Endodermal cell (in vitro differentiated cells): ENCODE data around the gene ARL5C. TPM values are rescaled to one million over a fixed set of nuclear protein-coding genes. Genes with fewer than 3 reads are reported as not detected.
A peak's percentile ranks its signal among the peaks of the same experiment; 100 is the strongest.

Source experiments
- DNase-seq: peaks from one replicate; pipeline ENCODE4 v3.0.0-alpha.2; 2017
- H3K27ac ChIP-seq: 2 replicates; pipeline ENCODE4 v1.5.1; 2013; ENCODE audit warnings: mild to moderate bottlenecking, low read depth, low read length, moderate library complexity
- H3K27me3 ChIP-seq: 2 replicates; pipeline ENCODE4 v1.6.1; 2013; ENCODE audit warnings: mild to moderate bottlenecking, low read length, moderate library complexity; ENCODE audit not compliant: insufficient read depth, control insufficient read depth, poor library complexity, severe bottlenecking
- H3K36me3 ChIP-seq: 2 replicates; pipeline ENCODE4 v1.7.0; 2013; ENCODE audit warnings: mild to moderate bottlenecking, low read length, moderate library complexity; ENCODE audit not compliant: control insufficient read depth, insufficient read depth
- H3K4me1 ChIP-seq: one replicate; pipeline ENCODE4 v1.7.0; 2013; ENCODE audit warnings: low read length; ENCODE audit not compliant: control insufficient read depth, insufficient read depth
- H3K4me3 ChIP-seq: 2 replicates; pipeline ENCODE4 v1.5.1; 2013; ENCODE audit warnings: mild to moderate bottlenecking, low read length, moderate library complexity
- H3K9ac ChIP-seq: 2 replicates; pipeline ENCODE4 v1.6.1; 2013; ENCODE audit warnings: mild to moderate bottlenecking, low read length, moderate library complexity; ENCODE audit not compliant: poor library complexity, severe bottlenecking; ENCODE audit errors: extremely low read depth
- H3K9me3 ChIP-seq: 2 replicates; pipeline ENCODE4 v1.6.1; 2013; ENCODE audit warnings: mild to moderate bottlenecking, low read length, moderate library complexity; ENCODE audit not compliant: control insufficient read depth
- H3K27ac Mint-ChIP-seq: 2 replicates; pipeline ENCODE4 v1.8.0; 2020; ENCODE audit warnings: mixed read lengths
- H3K27me3 Mint-ChIP-seq: 2 replicates; pipeline ENCODE4 v1.8.0; 2021; ENCODE audit warnings: mild to moderate bottlenecking, mixed read lengths; ENCODE audit not compliant: insufficient read depth
- H3K36me3 Mint-ChIP-seq: 2 replicates; pipeline ENCODE4 v1.8.0; 2020; ENCODE audit warnings: low read depth, mixed read lengths
- H3K4me1 Mint-ChIP-seq: 2 replicates; pipeline ENCODE4 v1.8.0; 2020; ENCODE audit warnings: mixed read lengths
- H3K4me3 Mint-ChIP-seq: 2 replicates; pipeline ENCODE4 v1.8.0; 2020; ENCODE audit warnings: mild to moderate bottlenecking, moderate library complexity, mixed read lengths
- H3K9me3 Mint-ChIP-seq: 2 replicates; pipeline ENCODE4 v1.8.0; 2020; ENCODE audit warnings: mild to moderate bottlenecking, mixed read lengths
- CTCF ChIP-seq: fragments of 200-600 bp; sonication (generic); conservative IDR thresholded peaks from 2 replicates; pipeline ENCODE4 v1.5.0; 2021; ENCODE audit warnings: antibody characterized with exemption, mild to moderate bottlenecking
- WGBS, 2 experiments: methylation state at CpG; one replicate each; pipeline versions ENCODE4 v1.1.5 to v1.1.7; 2013; ENCODE audit warnings: missing lambda C conversion rate in 2 of 2, mixed read lengths in 1 of 2; ENCODE audit not compliant: insufficient coverage in 1 of 2, insufficient read length in 1 of 2; 5-methylcytosine and 5-hydroxymethylcytosine counted together
- total RNA-seq, 2 donors: library from RNA; stranded (reverse); fragmentation: NEBNext Ultra II Directional in 1 of 2; extraction: Animal tissue kit (Norgen Biotek cat#: 25700) in 1 of 2; gene quantifications; 2 replicates in 1 of 2; 3 replicates in 1 of 2; pipeline ENCODE4 v1.2.1, GENCODE V29; 2021

ARL5C gene
- total RNA-seq, 2 donors from 2014 or later, result not detected

GRCh38 chr17:39173080-39173479 is 7.1 kb upstream of the ARL5C start:
- peak overlapping the region; percentile 15 for H3K27ac Mint-ChIP-seq
- no peak for TF ChIP-seq CTCF
- peaks cover 7% of the 10 kb centered on the region for H3K9me3 Mint-ChIP-seq

GRCh38 chr17:39171933-39172332 is 6.0 kb upstream of the ARL5C start:
- Histone ChIP-seq H3K4me3 (no peak overlapping the region), H3K4me1 (no peaks in the 10 kb centered on the region), H3K27ac (no peak overlapping the region), H3K36me3 (peaks cover 7% of the 10 kb centered on the region), H3K27me3 (peaks cover 2% of the 10 kb centered on the region), H3K9me3 (no peaks in the 10 kb centered on the region), H3K9ac (no peak overlapping the region)
- H3K27me3 Mint-ChIP-seq, result peaks cover 16% of the 10 kb centered on the region
- peaks cover 11% of the 10 kb centered on the region for H3K4me1 Mint-ChIP-seq
- no peak for TF ChIP-seq CTCF
- 87 to 100% methylated on average over 1 to 5 of the region's 5 CpGs for WGBS, 2 experiments
- DNase-seq, result peak; percentile 66
- H3K36me3 Mint-ChIP-seq, result peaks cover 6% of the 10 kb centered on the region
- H3K9me3 Mint-ChIP-seq, result peaks cover 7% of the 10 kb centered on the region
- no peak overlapping the region for H3K4me3 Mint-ChIP-seq
- no peak overlapping the region for H3K27ac Mint-ChIP-seq

More at GRCh38 chr17:39173080-39173479, 7.1 kb upstream of the ARL5C start:
- WGBS, 2 experiments, result 93% methylated on average over 5 of the region's 5 CpGs; no CpG with 5 or more reads in 1 of the 2 experiments
- Histone ChIP-seq H3K4me1 (no peaks in the 10 kb centered on the region), H3K9me3 (no peaks in the 10 kb centered on the region), H3K27me3 (no peaks in the 10 kb centered on the region), H3K9ac (no peak overlapping the region), H3K27ac (no peak overlapping the region), H3K36me3 (peaks cover 17% of the 10 kb centered on the region), H3K4me3 (no peak overlapping the region)
- Mint-ChIP-seq H3K4me1 (peaks cover 11% of the 10 kb centered on the region), H3K27me3 (peaks cover 7% of the 10 kb centered on the region), H3K4me3 (no peak overlapping the region), H3K36me3 (peaks cover 17% of the 10 kb centered on the region)
- no peak for DNase-seq

- H3K4me1 Mint-ChIP-seq, result peaks cover 16% of the 10 kb centered on the region
- Histone ChIP-seq H3K27ac (no peak overlapping the region), H3K4me1 (no peaks in the 10 kb centered on the region), H3K9me3 (no peaks in the 10 kb centered on the region), H3K4me3 (no peak overlapping the region), H3K36me3 (no peaks in the 10 kb centered on the region), H3K9ac (no peak overlapping the region), H3K27me3 (peaks cover 16% of the 10 kb centered on the region)
- no peak overlapping the region for H3K27ac Mint-ChIP-seq
- peaks cover 7% of the 10 kb centered on the region for H3K9me3 Mint-ChIP-seq
- peaks cover 30% of the 10 kb centered on the region for H3K27me3 Mint-ChIP-seq
- DNase-seq, result no peak
- WGBS, 2 experiments, result 91 to 97% methylated on average over 3 to 6 of the region's 6 CpGs
- H3K36me3 Mint-ChIP-seq, result peaks cover 1% of the 10 kb centered on the region
- no peak for TF ChIP-seq CTCF
- H3K4me3 Mint-ChIP-seq, result no peak overlapping the region
Measured at GRCh38 chr17:39170558-39170957, 4.6 kb upstream of the ARL5C start.
